A549 (cell line): ENCODE results near the gene SREBF1. TPM values are rescaled to one million over a fixed set of nuclear protein-coding genes. Genes with fewer than 3 reads are reported as not detected.

ENCODE experiments used
- ATAC-seq, 2 experiments: fragments of 200-7000 bp in 1 of 2; fragments of >200 bp in 1 of 2; cut with Nextera tagmentation in 1 of 2; cut with Tn5 transposase in 1 of 2; 3 replicates each; pipeline versions ENCODE4 v1.8.0 to v1.9.1; 2018 to 2020; ENCODE audit warnings: mild to moderate bottlenecking in 1 of 2, moderate library complexity in 1 of 2
- CTCF ChIA-PET: fragments of 300-600 bp; sonication (Branson Sonifier 250); formaldehyde crosslinking; extraction: SDS; loops from one replicate; lab custom pipeline; 2021; ENCODE audit warnings: antibody characterized with exemption, inconsistent platforms; lab: Yijun Ruan, JAX
- POLR2A ChIA-PET: fragments of 350-600 bp; formaldehyde crosslinking; extraction: SDS; loops from one replicate; lab custom pipeline; 2021; ENCODE audit warnings: antibody characterized with exemption, inconsistent platforms; lab: Yijun Ruan, JAX
- DNase-seq, 2 experiments: peaks; one replicate each; pipeline versions ENCODE4 v3.0.0 to v3.0.0-alpha.2; 2011 to 2016; ENCODE audit warnings: low read depth in 1 of 2, low spot score in 1 of 2
- FAIRE-seq: peaks from 2 replicates; lab custom pipeline; 2011; peaks lifted over from hg19 to GRCh38; lab: Jason Lieb, UNC
- H3K27ac ChIP-seq, 2 experiments: fragments of >200 bp; sonication (Bioruptor Twin); formaldehyde crosslinking; 3 replicates each; pipeline ENCODE4 v1.5.1; 2016 to 2017
- H3K4me1 ChIP-seq: fragments of >200 bp; sonication (Bioruptor Twin); formaldehyde crosslinking; 3 replicates; pipeline ENCODE4 v1.6.1; 2016
- H3K4me2 ChIP-seq: fragments of >200 bp; sonication (Bioruptor Twin); formaldehyde crosslinking; 3 replicates; pipeline ENCODE4 v1.6.1; 2016
- H3K4me3 ChIP-seq: fragments of >200 bp; sonication (Bioruptor Twin); formaldehyde crosslinking; 3 replicates; pipeline ENCODE4 v1.5.1; 2016
- H3K9me3 ChIP-seq: fragments of >200 bp; sonication (Bioruptor Twin); formaldehyde crosslinking; 3 replicates; pipeline ENCODE4 v1.6.1; 2016
- CBX2 ChIP-seq: fragments of 200-600 bp; sonication (generic); IDR thresholded peaks from 2 replicates; pipeline ENCODE4 v1.6.1; 2016; ENCODE audit warnings: low read depth, mild to moderate bottlenecking, borderline replicate concordance
- CBX8 ChIP-seq: fragments of 200-600 bp; sonication (generic); IDR thresholded peaks from 2 replicates; pipeline ENCODE4 v1.6.1; 2016
- CHD2 ChIP-seq: fragments of 150-350 bp; IDR thresholded peaks from 2 replicates; pipeline ENCODE4 v1.6.1; 2014; ENCODE audit warnings: low read length; ENCODE audit not compliant: partially characterized antibody
- JUN ChIP-seq, 2 experiments: fragments of >200 bp; sonication (Bioruptor Twin); formaldehyde crosslinking; IDR thresholded peaks; 2 replicates in 1 of 2; 3 replicates in 1 of 2; pipeline ENCODE4 v1.6.1; 2016 to 2017
- KDM5A ChIP-seq: fragments of 200-600 bp; sonication (generic); IDR thresholded peaks from 2 replicates; pipeline ENCODE4 v1.6.1; 2016; ENCODE audit warnings: antibody characterized with exemption, mild to moderate bottlenecking
- MYC ChIP-seq: IDR thresholded peaks from 2 replicates; pipeline ENCODE4 v1.6.1; 2012; ENCODE audit warnings: mild to moderate bottlenecking, inconsistent platforms, low read length, improper control_type of control experiment, borderline replicate concordance
- PBX3 ChIP-seq: IDR thresholded peaks from 2 replicates; pipeline ENCODE4 v1.6.1; 2012
- POLR2AphosphoS2 ChIP-seq: conservative IDR thresholded peaks from 2 replicates; pipeline ENCODE4 v1.6.1; 2012; ENCODE audit warnings: low read length, improper control_type of control experiment, inconsistent platforms
- RARB ChIP-seq: fragments of 250-450 bp; sonication (Bioruptor Pico); IDR thresholded peaks from 2 replicates; pipeline ENCODE4 v1.8.0; 2021; ENCODE audit warnings: mild to moderate bottlenecking, moderate library complexity
- SREBF2 ChIP-seq: fragments of 450-650 bp; IDR thresholded peaks from 2 replicates; pipeline ENCODE4 v1.6.1; 2014; ENCODE audit warnings: mild to moderate bottlenecking, moderate library complexity
- TFCP2L1 ChIP-seq: fragments of 250-450 bp; sonication (Bioruptor Pico); IDR thresholded peaks from 2 replicates; pipeline ENCODE4 v1.5.0; 2021; ENCODE audit warnings: mild to moderate bottlenecking
- ZFP36 ChIP-seq: fragments of 450-650 bp; IDR thresholded peaks from 2 replicates; pipeline ENCODE4 v1.6.1; 2014; ENCODE audit warnings: borderline replicate concordance; ENCODE audit not compliant: partially characterized antibody
- ZNF302 ChIP-seq: fragments of 250-450 bp; sonication (Bioruptor Pico); IDR thresholded peaks from 2 replicates; pipeline ENCODE4 v1.9.0; 2021; ENCODE audit warnings: inconsistent platforms, mild to moderate bottlenecking, moderate library complexity
- WGBS: methylation state at CpG from one replicate; pipeline ENCODE4 v1.1.6; 2017; ENCODE audit errors: missing lambda C conversion rate; 5-methylcytosine and 5-hydroxymethylcytosine counted together
- polyA plus RNA-seq, 4 experiments: library from polyadenylated mRNA; depleted of rRNA in 3 of 4; stranded (reverse); fragments of >200 nt; fragmentation: RNase III in 1 of 4; extraction: RNeasy Plus Mini Kit Qiagen cat#74134 plus additional on column Dnase treatment in 1 of 4; gene quantifications; 2 replicates in 3 of 4; 3 replicates in 1 of 4; pipeline ENCODE4 v1.2.3, GENCODE V29; 2011 to 2017
- TF ChIP-seq, protein P1 (sequence below): fragments of 150-350 bp; IDR thresholded peaks from 2 replicates; pipeline ENCODE4 v1.6.1; 2014; ENCODE audit warnings: low read depth, mild to moderate bottlenecking, low read length

Gene SREBF1
- polyA plus RNA-seq, 2 of the 4 experiments (the other 2 are of a cell fraction) = 47.4 to 159 TPM

- ChIA-PET CTCF (interaction anchor here (1.0 to 30.5 kb wide), 8 partner anchors 9 to 134 kb away, joined by 3 to 859 read pairs (median 30); partner anchors contain the start of genes RAI1 and SREBF1), POLR2A (interaction anchor here (0.8 to 3.6 kb wide), 2 partner anchors 8 to 21 kb away, joined by 3 to 22 read pairs; partner anchors contain the start of gene SREBF1)
These were observed 21.2 kb downstream of the SREBF1 start for GRCh38 chr17:17815436-17816200.

DNA sequence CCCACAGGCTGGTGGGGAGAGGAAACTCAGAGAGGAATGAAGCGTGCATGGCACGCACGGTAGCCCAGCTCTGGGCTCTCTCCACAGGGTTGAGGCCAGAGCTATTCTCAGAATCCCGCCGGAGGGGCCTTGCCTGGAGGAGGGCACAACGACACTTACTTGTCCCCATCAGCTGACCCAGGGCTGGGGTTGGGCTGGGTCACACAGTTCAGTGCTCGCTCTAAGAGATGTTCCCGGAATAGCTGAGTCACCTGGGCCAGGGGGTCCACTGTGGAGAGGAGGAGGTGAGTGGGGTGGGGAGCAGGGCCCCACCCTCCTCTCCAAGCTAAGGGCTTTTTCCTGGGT, 21.8 kb downstream of the SREBF1 start:
- ATAC-seq = no peak
- 67% methylated on average over 8 of the region's 8 CpGs for WGBS
- no peak overlapping the region for H3K4me2 ChIP-seq
- no peak for DNase-seq
- H3K9me3 ChIP-seq = no peaks in the 10 kb centered on the region
- no peak overlapping the region for H3K4me3 ChIP-seq
- TF ChIP-seq ZFP36 (no peak), CBX8 (no peak), POLR2AphosphoS2 (peak; percentile 47; the same call in 1 of the 2 replicates), SREBF2 (no peak), MYC (no peak), PBX3 (0 out of 2 replicates have a peak, but pooled peaks have one; percentile 11)
- TF ChIP-seq, protein P1, sequence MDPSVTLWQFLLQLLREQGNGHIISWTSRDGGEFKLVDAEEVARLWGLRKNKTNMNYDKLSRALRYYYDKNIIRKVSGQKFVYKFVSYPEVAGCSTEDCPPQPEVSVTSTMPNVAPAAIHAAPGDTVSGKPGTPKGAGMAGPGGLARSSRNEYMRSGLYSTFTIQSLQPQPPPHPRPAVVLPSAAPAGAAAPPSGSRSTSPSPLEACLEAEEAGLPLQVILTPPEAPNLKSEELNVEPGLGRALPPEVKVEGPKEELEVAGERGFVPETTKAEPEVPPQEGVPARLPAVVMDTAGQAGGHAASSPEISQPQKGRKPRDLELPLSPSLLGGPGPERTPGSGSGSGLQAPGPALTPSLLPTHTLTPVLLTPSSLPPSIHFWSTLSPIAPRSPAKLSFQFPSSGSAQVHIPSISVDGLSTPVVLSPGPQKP = no peak
- POLR2A ChIA-PET = interaction anchor here (0.8 to 3.6 kb wide), 3 partner anchors 9 to 23 kb away, joined by 3 to 22 read pairs (median 4); partner anchors contain the start of gene SREBF1
- H3K27ac ChIP-seq = peak overlapping the region; percentile 5 to 93; a peak in 5 of 6 replicates
- peaks cover 76% of the 10 kb centered on the region for H3K4me1 ChIP-seq
- CTCF ChIA-PET = interaction anchor here (1.0 to 30.5 kb wide), 8 partner anchors 9 to 133 kb away, joined by 3 to 859 read pairs (median 52); partner anchors contain the start of genes RAI1 and SREBF1
- FAIRE-seq = no peak

More at GRCh38 chr17:17815436-17816200, 21.2 kb downstream of the SREBF1 start:
- Histone ChIP-seq H3K4me2 (0 out of 3 replicates have a peak overlapping the region, but pooled peaks have one; percentile 2), H3K9me3 (no peaks in the 10 kb centered on the region), H3K4me3 (no peak overlapping the region), H3K27ac (peak overlapping the region; percentile 5 to 93; a peak in 5 of 6 replicates), H3K4me1 (peaks cover 76% of the 10 kb centered on the region)
- WGBS = 87% methylated on average over 17 of the region's 17 CpGs
- ATAC-seq (no peak), FAIRE-seq (no peak), DNase-seq (peak in 1 of 2 experiments; percentile 40)
- TF ChIP-seq RARB = no peak

GRCh38 chr17:17814162-17815061, 22.4 kb downstream of the SREBF1 start:
- no peak overlapping the region for H3K4me3 ChIP-seq
- no peak for TF ChIP-seq CBX2
- 94% methylated on average over 18 of the region's 20 CpGs for WGBS
- no peak for DNase-seq
- peaks cover 76% of the 10 kb centered on the region for H3K4me1 ChIP-seq
- ChIA-PET CTCF (interaction anchor here (1.0 to 30.5 kb wide), 10 partner anchors 8 to 132 kb away, joined by 3 to 859 read pairs (median 28); partner anchors contain the start of genes RAI1 and SREBF1), POLR2A (interaction anchor here (0.8 to 3.6 kb wide), 3 partner anchors 9 to 24 kb away, joined by 3 to 22 read pairs (median 4); partner anchors contain the start of gene SREBF1)
- ATAC-seq = no peak
- FAIRE-seq = no peak
- H3K4me2 ChIP-seq = no peak overlapping the region
- H3K27ac ChIP-seq = peak overlapping the region; percentile 5 to 93; a peak in 5 of 6 replicates
- no peaks in the 10 kb centered on the region for H3K9me3 ChIP-seq

- Histone ChIP-seq H3K27ac (peak overlapping the region in 1 of 2 experiments; percentile 93; a peak in 3 of 6 replicates), H3K4me2 (no peak overlapping the region), H3K4me1 (peaks cover 70% of the 10 kb centered on the region), H3K4me3 (no peak overlapping the region), H3K9me3 (no peaks in the 10 kb centered on the region)
- ChIA-PET CTCF (interaction anchor here (1.0 to 30.5 kb wide), 14 partner anchors 12 to 221 kb away, joined by 3 to 859 read pairs (median 28); partner anchors contain the start of genes RAI1 and SREBF1), POLR2A (interaction anchor here (0.7 to 3.6 kb wide), 2 partner anchors 14 to 23 kb away, joined by 3 to 22 read pairs; partner anchors contain the start of gene SREBF1)
- 89% methylated on average over 13 of the region's 16 CpGs for WGBS
- DNase-seq = no peak
- no peak for TF ChIP-seq MYC
- TF ChIP-seq TFCP2L1 (CRISPR knock-in tag) = no peak
- no peak for TF ChIP-seq JUN (IDR thresholded peaks at IDR 0.05)
- TF ChIP-seq KDM5A = no peak
- no peak for TF ChIP-seq ZNF302
- TF ChIP-seq CHD2 = no peak
- no peak for ATAC-seq
- FAIRE-seq = no peak
These were observed 23.1 kb downstream of the SREBF1 start for GRCh38 chr17:17813725-17814095.
